Neural cell (in vitro differentiated cells): ENCODE data around the gene DNAH17. TPM values are rescaled to one million over a fixed set of nuclear protein-coding genes. Genes with fewer than 3 reads are reported as not detected.

Source experiments
- H2AFZ ChIP-seq: fragments of 200-600, 300-800 bp; sonication (generic), shearing (Covaris generic); 2 replicates; pipeline ENCODE4 v1.6.0; 2014; ENCODE audit warnings: low read depth, mild to moderate bottlenecking, antibody characterized with exemption, low read length, moderate library complexity
- H3F3A ChIP-seq: fragments of 200-600 bp; shearing (Covaris generic); 2 replicates; pipeline ENCODE4 v1.6.1; 2016; ENCODE audit warnings: mild to moderate bottlenecking, moderate library complexity, mixed read lengths, antibody characterized with exemption, low read length; ENCODE audit not compliant: insufficient read depth, poor library complexity, severe bottlenecking
- H3K27ac ChIP-seq: fragments of 200-600, 300-800 bp; sonication (generic), shearing (Covaris generic); 2 replicates; pipeline ENCODE4 v1.5.1; 2014; ENCODE audit warnings: mild to moderate bottlenecking, low read length, moderate library complexity
- H3K27me3 ChIP-seq: fragments of 300-800, 200-600 bp; sonication (generic), shearing (Covaris generic); 2 replicates; pipeline ENCODE4 v1.6.0; 2014; ENCODE audit warnings: mild to moderate bottlenecking, low read depth, low read length, moderate library complexity; ENCODE audit not compliant: insufficient read depth
- H3K36me3 ChIP-seq: fragments of 300-800, 200-600 bp; sonication (generic), shearing (Covaris generic); 2 replicates; pipeline ENCODE4 v1.5.1; 2014; ENCODE audit warnings: mild to moderate bottlenecking, antibody characterized with exemption, low read length, moderate library complexity; ENCODE audit not compliant: insufficient read depth
- H3K4me2 ChIP-seq: fragments of 300-800, 200-600 bp; sonication (generic), shearing (Covaris generic); 2 replicates; pipeline ENCODE4 v1.6.0; 2014; ENCODE audit warnings: mild to moderate bottlenecking, low read length
- H3K4me3 ChIP-seq: fragments of 300-800, 200-600 bp; sonication (generic), shearing (Covaris generic); 2 replicates; pipeline ENCODE4 v1.5.1; 2014; ENCODE audit warnings: mild to moderate bottlenecking, low read length, moderate library complexity
- H3K79me2 ChIP-seq: fragments of 200-600 bp; shearing (Covaris generic); replicated peaks from 2 replicates; pipeline ENCODE4 v1.6.0; 2014; ENCODE audit warnings: mild to moderate bottlenecking, low read length, moderate library complexity; ENCODE audit not compliant: insufficient read depth
- H3K9ac ChIP-seq: fragments of 300-800, 200-600 bp; sonication (generic), shearing (Covaris generic); 2 replicates; pipeline ENCODE4 v1.6.1; 2016; ENCODE audit warnings: mild to moderate bottlenecking, low read length, mixed read lengths
- H3K9me2 ChIP-seq: fragments of 200-600 bp; shearing (Covaris generic); 2 replicates; pipeline ENCODE4 v1.6.1; 2016; ENCODE audit warnings: mild to moderate bottlenecking, low read length, mixed read lengths; ENCODE audit not compliant: insufficient read depth
- H3K9me3 ChIP-seq: fragments of 200-600, 300-800 bp; sonication (generic), shearing (Covaris generic); 2 replicates; pipeline ENCODE4 v1.6.1; 2016; ENCODE audit warnings: mild to moderate bottlenecking, mixed run types, low read length, moderate library complexity, mixed read lengths
- H4K20me1 ChIP-seq: fragments of 200-600 bp; shearing (Covaris generic); 2 replicates; pipeline ENCODE4 v1.6.1; 2016; ENCODE audit warnings: mild to moderate bottlenecking, mixed run types; ENCODE audit not compliant: insufficient read depth
- CTCF ChIP-seq: fragments of 450-650 bp; IDR thresholded peaks from 2 replicates; pipeline ENCODE4 v1.5.1; 2014; ENCODE audit warnings: antibody characterized with exemption, mild to moderate bottlenecking, moderate library complexity; ENCODE audit not compliant: poor library complexity, severe bottlenecking
- EP300 ChIP-seq: fragments of 450-650 bp; conservative IDR thresholded peaks from 2 replicates; pipeline ENCODE4 v1.6.1; 2014; ENCODE audit warnings: antibody characterized with exemption, mild to moderate bottlenecking, moderate library complexity; ENCODE audit not compliant: poor library complexity, severe bottlenecking
- EZH2 ChIP-seq: fragments of 200-600, 300-800 bp; shearing (Covaris generic), sonication (generic); IDR thresholded peaks from 2 replicates; pipeline ENCODE4 v1.6.1; 2014; ENCODE audit warnings: antibody characterized with exemption, low read length, borderline replicate concordance, mild to moderate bottlenecking; ENCODE audit not compliant: insufficient read depth, poor library complexity, severe bottlenecking
- MXI1 ChIP-seq: fragments of 450-650 bp; conservative IDR thresholded peaks from 2 replicates; pipeline ENCODE4 v1.6.1; 2014; ENCODE audit warnings: antibody characterized with exemption, mild to moderate bottlenecking; ENCODE audit not compliant: poor library complexity, severe bottlenecking
- POLR2AphosphoS5 ChIP-seq: IDR thresholded peaks from 2 replicates; pipeline ENCODE4 v1.6.1; 2012
- RAD21 ChIP-seq: fragments of 450-650 bp; conservative IDR thresholded peaks from 2 replicates; pipeline ENCODE4 v1.6.1; 2014; ENCODE audit warnings: antibody characterized with exemption, mild to moderate bottlenecking, moderate library complexity
- REST ChIP-seq: IDR thresholded peaks from 2 replicates; pipeline ENCODE4 v1.6.1; 2012; ENCODE audit warnings: borderline replicate concordance
- SMC3 ChIP-seq: fragments of 450-650 bp; conservative IDR thresholded peaks from 2 replicates; pipeline ENCODE4 v1.6.1; 2014; ENCODE audit warnings: antibody characterized with exemption, mild to moderate bottlenecking, moderate library complexity; ENCODE audit not compliant: poor library complexity
- TAF1 ChIP-seq: IDR thresholded peaks from 2 replicates; pipeline ENCODE4 v1.6.1; 2012; ENCODE audit warnings: low read depth
- polyA plus RNA-seq: library from polyadenylated mRNA; depleted of rRNA; stranded (reverse); fragments of >200 nt; gene quantifications from 2 replicates; pipeline ENCODE4 v1.2.3, GENCODE V29; 2014

The DNAH17 gene
- polyA plus RNA-seq, 1 donor from 2014 or later, result not detected

- Histone ChIP-seq H3K4me2 (no peak overlapping the region), H4K20me1 (no peaks in the 10 kb centered on the region), H3K27me3 (no peaks in the 10 kb centered on the region), H3K4me3 (no peak overlapping the region), H3K27ac (no peak overlapping the region), H3K9me2 (no peaks in the 10 kb centered on the region), H3K9ac (no peak overlapping the region), H3K9me3 (no peaks in the 10 kb centered on the region), H3F3A (no peaks in the 10 kb centered on the region), H2AFZ (no peak overlapping the region), H3K79me2 (no peaks in the 10 kb centered on the region), H3K36me3 (no peaks in the 10 kb centered on the region)
- TF ChIP-seq SMC3, result no peak
- TF ChIP-seq POLR2AphosphoS5, result no peak
- TF ChIP-seq EP300, result no peak
- TF ChIP-seq CTCF, result no peak
- no peak for TF ChIP-seq TAF1
- no peak for TF ChIP-seq EZH2
- no peak for TF ChIP-seq REST
- TF ChIP-seq MXI1, result no peak
- TF ChIP-seq RAD21, result no peak
Observed at GRCh38 chr17:78557598-78558039, 19.6 kb downstream of the DNAH17 start.

- Histone ChIP-seq H3K9me3 (no peaks in the 10 kb centered on the region), H3K4me2 (no peak overlapping the region), H3K4me3 (no peak overlapping the region), H3K36me3 (no peaks in the 10 kb centered on the region), H3K27me3 (no peaks in the 10 kb centered on the region), H3K79me2 (no peaks in the 10 kb centered on the region), H4K20me1 (no peaks in the 10 kb centered on the region), H3K27ac (no peak overlapping the region), H2AFZ (no peak overlapping the region), H3K9me2 (no peaks in the 10 kb centered on the region), H3F3A (no peaks in the 10 kb centered on the region), H3K9ac (no peak overlapping the region)
- TF ChIP-seq CTCF (no peak), POLR2AphosphoS5 (no peak), EZH2 (no peak), REST (no peak), SMC3 (no peak), EP300 (no peak), TAF1 (no peak), RAD21 (no peak), MXI1 (no peak)
Observed at GRCh38 chr17:78556812-78557211, 20.4 kb downstream of the DNAH17 start.
